Right renal cortex interstitium (tissue), 3 donors: ENCODE measurements around the gene UBE2J1. TPM values are rescaled to one million over a fixed set of nuclear protein-coding genes. Genes with fewer than 3 reads are reported as not detected.
"Not testable (repeated sequence)": the region's sequence is repeated elsewhere in the genome, so short reads cannot be mapped to it uniquely, and the experiment has no call there.

Source experiments
- DNase-seq, 3 donors: peaks; one replicate each; pipeline ENCODE4 v3.0.0-alpha.2; 2013; ENCODE audit warnings: low read depth in 3 of 3, low spot score in 2 of 3
- polyA plus RNA-seq, 3 donors: library from polyadenylated mRNA; unstranded; fragments of 120-200 nt; gene quantifications; one replicate each; pipeline ENCODE4 v1.2.1, GENCODE V29; 2013; ENCODE audit not compliant: insufficient read length in 3 of 3

The UBE2J1 gene
- polyA plus RNA-seq, 3 donors, result 56.2 to 63.4 (median 58.5) TPM

DNA sequence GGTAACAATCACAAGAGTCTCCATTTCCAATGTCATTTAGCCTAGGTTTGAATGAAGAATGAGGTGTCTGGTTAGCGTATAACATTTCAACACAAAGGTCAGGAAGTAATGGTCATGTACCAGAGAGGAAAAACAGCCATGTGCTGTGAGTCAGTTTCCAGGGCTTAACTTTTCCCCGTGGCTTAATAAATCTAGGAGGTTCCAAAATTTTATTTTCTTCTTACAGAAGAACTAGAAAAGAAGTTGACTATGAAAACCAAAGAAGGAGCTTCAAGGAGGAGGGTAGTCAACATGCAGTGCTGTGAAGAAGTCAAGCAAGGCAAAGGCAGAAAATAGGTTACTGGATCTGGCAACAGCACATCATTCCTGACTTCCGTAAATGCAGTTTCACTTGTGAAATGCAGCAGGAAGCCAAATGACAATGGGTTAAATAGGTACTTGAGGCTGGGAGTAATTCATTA, 29.0 kb downstream of the UBE2J1 start:
- no peak for DNase-seq

DNA sequence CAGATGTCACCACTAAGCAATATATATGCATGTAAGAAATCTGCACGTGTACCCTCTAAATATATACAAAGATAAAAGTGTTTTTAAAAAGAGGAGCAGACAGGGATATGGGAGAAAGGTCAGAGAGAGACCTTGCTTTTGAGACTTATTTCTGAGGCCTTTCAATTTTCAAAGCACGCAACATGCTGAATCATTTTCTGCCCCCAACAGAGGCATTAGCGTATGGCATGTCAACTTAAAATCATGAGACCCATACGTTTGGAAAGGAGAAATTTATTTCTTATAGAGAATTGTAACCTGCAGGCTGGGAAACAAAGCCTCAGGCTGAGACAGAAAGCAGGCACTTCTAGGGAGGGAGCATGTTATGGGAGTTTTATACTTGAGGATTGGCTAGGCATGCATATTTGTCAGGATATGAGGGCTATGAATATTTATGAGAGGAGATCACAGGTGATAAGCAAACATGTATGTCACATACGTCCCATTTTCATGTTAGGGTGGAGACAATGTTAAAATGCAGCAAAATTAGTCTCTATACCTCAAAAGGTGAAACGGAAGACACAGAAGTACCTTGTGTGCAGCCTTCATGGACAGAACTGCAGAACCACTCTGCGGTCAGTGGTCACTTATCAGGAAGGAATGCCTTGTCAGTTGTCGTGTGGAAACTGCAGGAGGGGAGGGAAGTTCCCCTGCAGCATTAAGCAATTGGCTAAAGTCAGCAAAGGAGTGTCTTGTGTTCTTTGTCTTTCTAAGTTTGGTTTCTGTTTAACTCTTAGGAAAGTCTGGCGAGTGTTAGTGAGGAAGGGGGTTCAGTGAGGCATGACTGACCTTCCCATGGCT, 31.2 kb downstream of the UBE2J1 start:
- no peak for DNase-seq

DNA sequence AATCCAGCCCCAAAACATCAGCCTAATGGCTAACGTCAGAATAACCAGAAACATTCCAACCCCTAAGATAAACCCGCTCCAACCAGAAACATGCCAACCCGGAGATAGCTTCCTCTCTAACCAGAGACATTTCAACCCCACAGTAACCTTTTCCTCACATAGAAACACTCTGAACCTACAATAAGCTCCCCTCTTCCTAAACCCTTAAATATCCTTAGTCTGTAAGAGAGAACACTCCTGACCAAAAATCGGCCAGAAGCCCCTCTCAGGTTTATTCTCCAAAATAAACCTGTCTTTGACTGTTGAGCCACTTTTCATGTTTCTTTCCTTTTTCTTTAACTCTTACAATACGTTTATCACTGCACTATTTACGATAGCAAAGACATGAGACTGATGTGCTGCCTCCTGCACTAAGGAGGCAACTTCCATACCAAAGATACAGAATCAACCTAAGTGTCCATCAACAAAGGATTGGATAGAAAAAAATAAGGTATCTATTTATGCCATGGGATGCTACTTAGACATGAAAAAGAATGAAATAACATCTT, 32.4 kb downstream of the UBE2J1 start:
- DNase-seq, result no peak

- DNase-seq, result no peak
Observed at GRCh38 chr6:89317067-89317466, 35.5 kb downstream of the UBE2J1 start.

- no peak for DNase-seq
Observed at GRCh38 chr6:89315249-89315885, 37.2 kb downstream of the UBE2J1 start, which contains the start of gene GABRR2. Gene GABRR2, minus strand, starts transcription at chr6:89315299. Its CDS starts 134 bp downstream, at chr6:89315165.

DNA sequence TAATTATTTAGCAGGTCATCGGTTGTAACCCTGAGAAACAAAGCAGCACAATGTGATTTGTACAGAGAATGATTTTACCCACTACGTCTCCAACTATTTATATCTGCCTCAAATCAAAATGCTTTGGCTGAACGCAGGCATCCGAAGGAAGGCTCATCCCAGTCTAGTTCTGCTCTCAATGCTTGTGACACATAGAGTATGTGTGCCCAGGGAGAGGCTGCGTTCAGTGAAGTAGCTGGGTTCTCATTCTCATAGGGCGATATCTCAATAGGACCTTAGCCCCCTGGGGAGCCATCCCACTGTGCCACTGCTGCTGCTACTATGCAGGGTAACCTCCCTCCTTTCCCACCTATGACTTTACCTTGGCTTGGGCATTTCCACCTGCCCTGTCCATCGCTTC, 37.8 kb downstream of the UBE2J1 start:
- DNase-seq, result no peak

- DNase-seq, result no peak
Observed at GRCh38 chr6:89313006-89313405, 39.5 kb downstream of the UBE2J1 start.

- DNase-seq, result peak; percentile 38 to 45 (median 43)
Observed at GRCh38 chr6:89311853-89312531, 40.5 kb downstream of the UBE2J1 start.

- no peak for DNase-seq
Observed at GRCh38 chr6:89311530-89311852, 41.0 kb downstream of the UBE2J1 start.

- no peak for DNase-seq
Observed at GRCh38 chr6:89310929-89311328, 41.6 kb downstream of the UBE2J1 start.

GRCh38 chr6:89308525-89309395, 43.8 kb downstream of the UBE2J1 start:
- no peak for DNase-seq

- not testable (repeated sequence) for DNase-seq
Observed at GRCh38 chr6:89304517-89304916, 48.0 kb downstream of the UBE2J1 start.

DNA sequence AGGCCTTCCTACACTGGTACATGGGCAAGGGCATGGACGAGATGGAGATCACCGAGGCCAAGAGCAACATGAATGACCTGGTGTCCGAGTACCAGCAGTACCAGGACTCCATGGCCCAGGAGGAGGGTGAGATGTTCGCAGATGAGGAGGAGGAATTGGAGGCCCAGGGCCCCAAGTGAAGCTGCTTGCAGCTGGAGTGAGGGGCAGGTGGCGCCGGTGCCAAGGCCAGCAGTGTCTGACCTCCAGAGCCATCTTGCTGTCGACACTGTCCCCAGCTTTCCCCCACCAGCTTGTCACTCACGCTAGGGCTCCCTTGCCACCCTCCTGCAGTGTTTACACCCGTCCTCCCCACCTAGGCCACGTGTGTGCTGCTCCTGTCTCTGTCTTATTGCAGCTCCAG, 49.6 kb downstream of the UBE2J1 start:
- DNase-seq, result no peak

- DNase-seq, result no peak
Observed at GRCh38 chr6:89302195-89302770, 50.2 kb downstream of the UBE2J1 start.

DNA sequence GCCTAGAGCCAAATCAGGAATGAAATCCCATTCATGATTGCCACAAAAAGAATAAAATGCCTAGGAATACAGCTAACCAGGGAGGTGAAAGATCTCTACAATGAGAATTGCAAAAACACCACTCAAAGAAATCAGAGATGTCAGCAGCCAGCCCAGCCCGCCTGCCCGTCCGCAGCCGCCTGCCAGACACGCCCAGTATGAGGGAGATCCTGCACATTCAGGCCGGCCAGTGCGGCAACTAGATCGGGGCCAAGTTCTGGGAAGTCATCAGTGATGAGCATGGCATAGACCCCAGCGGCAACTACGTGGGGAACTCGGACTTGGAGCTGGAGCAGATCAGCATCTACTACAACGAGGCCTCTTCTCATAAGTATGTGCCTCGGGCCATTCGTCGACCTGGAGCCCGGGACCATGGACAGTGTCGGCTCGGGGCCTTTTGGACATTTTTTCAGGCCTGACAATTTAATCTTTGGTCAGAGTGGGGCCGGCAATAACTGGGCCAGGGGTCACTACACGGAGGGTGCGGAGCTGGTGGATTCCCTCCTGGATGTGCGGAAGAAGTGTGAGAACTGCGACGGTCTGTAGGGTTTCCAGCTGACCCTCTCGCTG, 50.8 kb downstream of the UBE2J1 start:
- DNase-seq, result no peak

DNA sequence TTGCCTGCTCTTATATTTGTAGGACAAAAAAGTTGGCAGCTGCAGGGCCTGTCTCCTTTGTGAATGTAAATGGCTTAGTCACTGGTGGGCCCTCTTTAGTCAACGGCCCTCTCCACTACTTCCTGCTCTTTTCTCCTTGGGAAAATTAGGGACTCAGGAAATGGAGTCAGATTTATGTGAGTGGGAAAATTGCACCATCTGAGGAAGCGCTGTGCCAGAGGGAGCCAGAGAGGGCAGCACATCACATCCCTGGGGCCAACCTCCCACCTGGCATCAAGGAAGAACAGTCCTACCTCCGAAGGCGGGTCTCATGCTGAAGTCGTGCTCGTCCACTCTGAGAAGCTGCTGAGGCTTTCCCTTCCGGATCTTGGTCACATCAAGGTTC, 53.1 kb downstream of the UBE2J1 start:
- DNase-seq, result no peak

DNA sequence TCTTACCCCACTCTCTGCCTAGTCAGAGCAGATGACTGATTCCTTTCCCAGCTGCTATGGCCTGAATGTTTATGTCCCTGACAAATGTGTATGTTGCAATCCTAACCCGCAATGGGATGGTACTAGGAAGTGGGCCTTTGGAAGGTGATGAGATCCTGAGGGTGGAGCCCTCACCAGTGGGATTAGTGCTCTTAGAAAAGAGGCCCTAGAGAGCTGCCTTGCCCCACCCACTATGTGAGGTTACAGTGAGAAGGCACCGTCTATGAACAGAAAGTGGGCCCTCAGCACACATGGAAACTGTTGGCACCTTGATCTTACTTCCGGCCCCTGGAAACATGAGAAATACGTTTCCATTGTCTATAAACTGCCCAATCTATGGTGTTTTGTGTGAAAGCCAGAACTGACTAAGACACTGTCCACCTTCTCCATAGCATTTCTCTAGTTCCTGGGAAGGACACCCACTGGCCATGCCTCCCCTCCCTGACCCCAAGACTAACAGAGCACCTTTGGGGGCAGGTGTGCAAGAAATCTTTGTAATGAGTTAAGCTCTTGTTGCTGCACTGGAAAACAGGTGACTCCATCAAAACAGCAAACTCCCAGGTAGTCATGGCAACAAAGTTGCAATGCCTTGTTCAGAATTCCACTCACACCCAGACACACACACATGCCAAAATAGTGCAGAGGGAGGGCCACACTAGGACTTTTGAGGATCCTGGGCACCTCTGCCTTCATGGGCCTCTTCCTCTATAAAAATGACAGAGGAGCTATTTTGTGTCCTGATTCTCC, 53.6 kb downstream of the UBE2J1 start:
- DNase-seq, result no peak

- no peak for DNase-seq
Observed at GRCh38 chr6:89297695-89298351, 54.7 kb downstream of the UBE2J1 start.
